Kidney tubule cell (primary cell): ENCODE measurements around the gene NDUFV1.
A peak's percentile ranks its signal among the peaks of the same experiment; 100 is the strongest.
"Not testable (repeated sequence)": the region's sequence is repeated elsewhere in the genome, so short reads cannot be mapped to it uniquely, and the experiment has no call there.

Experiments used
- DNase-seq: peaks from one replicate; pipeline ENCODE4 v3.0.0-alpha.2; 2018; ENCODE audit warnings: low spot score

NDUFV1 gene

DNA sequence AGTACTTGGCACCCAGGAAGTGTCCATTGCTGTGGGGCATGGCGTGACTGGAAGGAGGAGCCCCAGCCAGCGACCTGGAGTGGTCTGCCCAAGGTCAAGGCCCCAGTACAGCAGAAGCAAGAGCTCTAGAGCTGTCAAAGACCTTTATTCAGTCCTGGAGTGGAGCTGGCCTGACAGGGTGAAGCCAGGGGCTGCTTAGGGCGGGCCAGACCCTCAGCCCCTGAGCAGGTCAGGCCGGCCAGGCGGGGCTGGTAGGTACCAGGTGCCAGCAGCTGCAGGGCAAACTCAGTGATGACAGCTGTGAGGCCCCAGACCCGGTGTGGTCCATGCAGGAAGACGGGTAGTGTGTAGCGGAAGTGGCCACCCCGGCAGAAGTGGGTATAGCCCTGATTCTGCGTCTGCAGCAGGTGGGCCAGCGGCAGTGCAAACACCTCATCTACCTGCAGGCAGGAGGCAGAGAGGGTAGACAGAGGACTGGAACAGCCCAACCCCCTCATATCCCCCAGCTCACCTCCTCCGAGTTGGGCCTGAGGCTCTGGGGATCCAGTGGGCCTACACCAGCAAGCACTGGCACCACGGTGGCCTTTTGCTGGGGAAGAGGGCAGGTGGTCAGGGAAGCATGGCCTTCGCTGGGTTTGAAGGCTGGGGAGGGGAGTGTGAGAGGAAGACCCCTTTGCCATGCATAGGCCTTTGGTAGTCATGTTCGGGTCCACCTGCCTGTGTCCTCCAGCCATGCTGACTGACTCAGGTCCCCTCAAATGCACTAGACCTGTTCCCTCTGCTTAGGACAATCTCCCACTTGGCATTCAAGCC is 21.3 kb downstream of the NDUFV1 start:
- no peak for DNase-seq

DNA sequence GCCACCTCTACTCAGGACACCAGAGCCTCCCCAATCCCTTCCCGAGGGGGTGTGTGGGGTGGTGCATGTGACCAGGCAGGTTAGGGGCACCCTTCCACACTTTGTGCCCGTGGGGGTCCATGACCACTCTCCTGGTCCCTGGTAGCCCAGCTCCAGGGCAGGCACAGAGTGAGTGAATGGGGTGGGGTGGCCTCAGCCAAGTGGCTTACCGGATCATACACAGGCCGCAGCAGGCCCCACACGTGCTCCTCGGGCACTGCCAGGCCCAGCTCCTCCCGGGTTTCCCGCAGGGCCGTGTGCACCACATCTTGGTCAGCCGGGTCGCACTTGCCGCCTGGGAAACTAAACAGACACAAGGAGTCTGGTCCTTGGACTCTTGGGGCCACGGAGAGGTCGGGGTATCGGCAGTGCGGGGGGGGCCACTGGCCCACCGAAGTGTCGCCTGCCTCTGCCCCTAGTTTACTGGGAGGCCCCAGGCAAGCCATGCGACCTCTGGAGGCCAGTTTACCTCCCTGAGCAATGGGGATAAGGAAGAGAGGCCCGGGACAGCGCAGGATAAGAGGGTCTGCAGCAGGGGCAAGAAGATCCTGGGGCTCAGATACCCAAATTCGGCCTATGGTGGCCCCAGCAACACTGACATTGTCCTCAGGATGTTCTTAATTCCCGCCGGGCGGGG is 22.1 kb downstream of the NDUFV1 start:
- DNase-seq = no peak

DNA sequence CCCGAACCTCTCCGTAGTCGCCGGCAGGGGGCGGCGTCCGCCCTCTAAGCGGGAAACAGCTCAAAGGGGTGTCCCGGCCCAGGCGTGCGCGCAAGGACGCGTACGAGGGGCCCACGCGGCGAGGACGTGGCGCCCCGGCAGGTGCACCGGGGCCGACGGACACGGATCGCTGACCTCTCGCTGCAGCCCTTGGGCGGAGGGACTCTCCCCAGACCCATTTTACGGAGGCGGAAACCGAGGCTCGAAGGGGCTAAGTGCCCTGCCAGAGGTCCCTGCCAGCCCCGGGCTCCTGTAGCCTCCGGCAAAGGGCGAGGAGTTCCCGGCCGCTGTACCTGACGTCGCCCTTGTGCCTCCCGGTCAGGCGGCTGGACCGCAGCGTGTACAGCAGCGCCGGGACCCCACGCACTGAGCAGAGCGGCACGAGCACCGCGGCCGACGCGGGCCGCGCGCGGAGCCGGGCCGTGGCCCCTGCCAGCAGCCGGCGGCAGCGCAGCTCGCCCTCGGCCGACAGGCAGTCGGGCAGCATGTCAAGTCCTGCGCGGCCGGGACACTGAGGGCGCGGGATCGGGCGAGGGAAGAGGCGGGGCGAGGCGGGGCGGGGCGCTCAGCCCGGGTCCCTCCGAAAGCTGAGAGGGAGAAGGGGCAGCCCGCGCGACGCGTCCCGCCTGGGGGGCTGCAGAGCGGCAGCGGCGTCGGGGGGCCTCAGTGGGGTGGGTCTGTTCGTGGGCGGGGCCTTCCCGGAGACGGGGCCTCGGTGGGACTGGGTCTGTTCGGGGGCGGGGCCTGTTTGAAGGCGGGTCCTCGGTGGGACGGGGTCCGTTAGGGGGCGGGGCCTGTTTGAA is 22.9 kb downstream of the NDUFV1 start, which contains the start of gene NUDT8:
Gene NUDT8 (minus strand): TSS at position 552 of the 842 bp plus-strand sequence. CDS start 26 bp downstream, at position 526.
- peak; percentile 86 for DNase-seq

DNA sequence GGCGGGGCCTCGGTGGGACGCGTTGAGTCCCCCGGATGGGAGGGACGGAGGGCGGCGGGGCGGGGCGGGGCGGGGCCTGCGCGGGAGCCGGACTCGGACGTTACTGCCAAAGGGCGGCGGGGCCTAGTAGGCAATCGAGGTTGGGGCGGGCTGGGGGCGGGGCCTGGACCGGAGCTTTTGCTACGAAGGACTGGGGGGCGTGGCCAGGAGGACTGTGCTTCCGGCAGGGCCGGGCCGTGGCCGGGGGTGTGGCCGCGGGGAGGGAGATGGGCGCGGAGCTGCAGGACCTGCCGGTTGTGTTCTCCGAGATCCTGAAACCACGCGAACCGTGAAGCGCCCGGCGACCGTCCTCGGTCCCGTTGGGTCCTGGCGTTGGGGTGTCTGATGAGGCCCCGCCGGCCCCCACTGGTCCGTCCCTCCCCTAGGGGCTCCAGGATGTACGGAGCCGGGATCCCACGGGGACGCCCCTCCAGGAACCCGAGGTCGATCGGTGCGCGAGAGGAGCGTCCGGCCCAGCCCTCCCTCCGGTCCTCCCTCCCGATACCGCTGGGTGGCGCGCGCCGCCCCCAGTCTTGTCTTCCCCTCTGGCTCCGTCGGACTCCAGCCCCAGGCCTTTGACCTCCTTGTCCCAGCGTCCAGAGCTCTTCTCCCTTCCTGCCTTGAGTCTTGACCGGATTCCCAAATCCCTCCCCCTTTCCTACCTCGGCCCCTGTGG is 23.6 kb downstream of the NDUFV1 start:
- peak; percentile 97 for DNase-seq

DNA sequence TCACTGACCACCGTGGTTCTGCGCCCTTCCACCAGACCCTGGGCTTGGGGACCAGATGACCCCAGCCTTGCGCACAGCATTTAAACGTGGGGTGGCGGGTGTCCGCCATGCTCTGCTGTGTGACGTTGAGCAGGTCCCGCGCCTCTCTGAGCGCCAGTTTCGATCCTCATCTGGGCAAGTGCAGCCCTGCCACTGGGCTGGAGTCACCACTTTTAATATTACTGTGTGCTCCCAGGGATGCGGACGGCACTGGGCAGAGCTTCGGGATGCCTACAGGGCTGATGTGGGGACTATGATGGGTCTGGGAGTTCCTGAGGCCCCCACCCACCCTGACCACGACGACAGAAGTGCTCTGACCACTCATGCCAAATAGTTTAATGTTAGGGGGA is 24.2 kb downstream of the NDUFV1 start:
- no peak for DNase-seq

DNA sequence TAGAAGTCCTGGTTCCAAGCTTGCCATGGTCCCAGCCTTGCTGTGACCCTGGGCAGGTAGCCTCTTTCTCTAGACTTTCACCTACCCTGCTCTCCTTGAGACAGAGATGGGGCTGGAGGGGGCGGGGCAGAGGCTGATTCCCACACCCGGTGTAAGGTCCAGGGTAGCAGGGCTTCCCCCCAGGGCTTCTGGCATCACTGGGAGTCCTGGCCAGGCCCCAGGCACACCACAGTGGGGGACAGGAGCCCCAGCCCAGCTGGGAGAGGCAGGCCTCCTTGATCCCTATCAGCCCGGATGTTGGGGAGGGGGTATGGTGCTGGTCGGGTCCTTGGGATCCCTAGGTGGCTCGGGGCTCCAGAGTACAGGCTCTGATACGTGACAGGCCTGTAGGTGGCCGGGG is 24.7 kb downstream of the NDUFV1 start:
- DNase-seq = no peak

DNA sequence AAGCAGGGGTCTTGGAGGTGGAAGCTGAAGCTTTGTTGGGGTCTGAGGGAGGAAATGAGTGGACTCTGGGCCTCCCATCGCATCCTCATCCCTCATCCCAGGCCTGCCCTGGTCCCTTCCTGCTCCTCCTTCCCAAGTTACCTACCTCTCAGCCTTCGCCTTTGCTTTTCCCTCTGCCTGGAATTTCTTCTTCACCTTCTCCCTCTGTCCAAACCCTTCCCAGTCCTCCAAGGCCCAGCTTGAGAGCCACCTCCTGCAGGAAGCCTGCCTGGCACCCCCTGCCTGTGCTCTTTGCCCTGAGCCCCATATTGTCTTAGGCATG is 25.1 kb downstream of the NDUFV1 start:
- no peak for DNase-seq

DNA sequence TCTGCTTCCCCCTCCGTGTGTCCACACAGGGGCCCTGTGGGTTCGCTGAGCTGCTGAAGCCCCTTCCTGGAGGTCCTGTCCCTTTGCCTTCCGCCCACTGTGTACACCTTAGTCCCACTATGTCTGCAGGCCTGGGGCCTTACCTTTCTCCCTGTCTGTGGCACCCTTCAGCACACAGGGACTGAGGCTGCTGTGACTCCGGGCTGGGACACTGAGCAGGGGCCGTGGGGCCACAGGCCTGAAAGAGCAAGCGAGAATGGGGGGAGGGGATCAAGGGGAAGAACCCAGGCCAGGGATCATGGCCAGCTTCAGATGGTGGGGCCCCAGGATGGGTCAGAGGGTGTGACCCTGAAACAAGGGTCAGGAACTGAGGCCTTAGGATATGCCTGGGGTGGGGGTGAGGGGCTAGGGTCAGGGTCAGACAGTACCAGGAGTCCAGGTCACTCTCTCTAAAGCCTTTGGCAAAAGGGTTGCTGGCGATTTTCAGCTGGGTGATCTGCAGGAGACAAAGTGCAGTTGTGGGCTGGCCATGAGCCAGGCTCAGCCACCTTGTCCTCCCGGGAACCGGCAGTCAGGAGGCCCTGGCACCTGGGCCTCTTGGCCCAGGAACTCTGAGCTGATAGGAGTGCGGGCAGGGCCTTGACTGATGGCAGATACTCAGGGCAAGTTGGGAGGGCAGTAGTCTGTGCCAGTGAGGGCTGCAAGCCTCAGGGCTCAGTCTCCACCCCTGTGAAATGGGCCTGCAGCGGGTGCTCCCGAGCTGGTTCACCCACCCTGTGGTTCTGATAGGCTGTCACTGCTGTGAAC is 25.6 kb downstream of the NDUFV1 start:
- no peak for DNase-seq

DNA sequence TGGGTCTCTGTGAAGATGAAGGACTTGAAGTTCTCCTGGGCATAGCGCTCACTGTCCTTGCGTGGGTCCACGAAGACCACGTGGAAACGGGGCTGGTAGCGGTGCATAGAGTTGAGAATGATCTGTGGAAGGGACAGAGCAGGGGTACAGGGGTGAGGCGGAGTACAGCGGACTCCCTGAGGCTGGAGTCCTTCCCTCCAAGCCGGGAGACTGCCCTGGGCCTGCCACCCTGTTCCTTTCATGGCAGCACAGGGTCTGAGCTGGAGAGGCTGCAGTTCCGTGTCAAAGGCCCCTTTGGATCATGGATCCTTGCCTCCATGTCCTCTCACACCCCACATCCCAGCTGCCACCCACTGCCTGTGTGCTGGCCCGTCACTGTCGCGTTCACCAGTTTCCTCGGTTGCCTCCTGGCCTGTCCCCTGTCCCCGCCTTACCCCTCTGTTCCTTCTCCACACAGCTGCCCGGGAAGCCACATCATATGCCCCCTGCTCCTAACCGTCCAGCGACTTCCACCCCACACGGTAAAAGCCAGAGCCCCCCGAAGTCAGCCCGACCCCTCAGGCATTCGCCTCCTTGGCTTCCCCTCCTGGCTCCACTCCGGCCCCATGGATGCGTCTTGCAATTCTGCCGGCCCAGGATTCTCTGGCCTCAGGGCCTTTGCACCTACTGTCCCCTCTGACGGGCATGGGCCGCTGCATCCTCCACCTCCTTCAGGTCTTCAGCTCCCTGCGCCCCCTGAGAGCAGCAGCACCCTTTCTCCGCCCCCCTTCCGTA is 26.4 kb downstream of the NDUFV1 start:
- no peak for DNase-seq

DNA sequence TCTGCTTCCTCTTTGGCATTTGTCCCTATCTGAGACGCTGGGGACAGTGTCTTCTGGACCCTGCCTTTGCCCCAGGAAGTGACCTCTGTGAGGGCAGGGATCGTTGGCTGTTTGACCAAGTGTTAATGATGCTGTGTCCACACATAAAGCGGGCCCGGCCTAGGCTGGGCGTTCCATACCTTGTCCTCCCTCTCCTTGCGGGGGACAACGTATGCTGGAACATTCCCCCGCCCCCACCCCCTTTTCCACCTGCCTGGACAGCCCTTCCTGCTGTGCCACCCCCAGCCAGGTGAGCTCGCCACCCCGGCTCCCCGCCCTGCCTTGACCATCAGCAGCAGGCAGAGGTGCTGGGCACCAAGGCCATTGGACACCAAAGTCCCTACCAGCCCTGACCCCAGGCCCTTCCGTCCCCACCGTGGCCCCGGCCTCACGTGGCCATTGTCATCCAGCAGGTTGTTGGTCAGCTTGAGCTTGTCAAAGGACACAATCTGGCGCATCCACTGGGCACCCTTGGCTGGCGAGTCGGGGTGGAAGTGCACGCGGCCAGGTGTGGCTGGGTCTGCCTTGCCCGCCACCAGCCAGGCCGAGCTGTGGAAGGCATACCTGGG is 27.1 kb downstream of the NDUFV1 start:
- no peak for DNase-seq

DNA sequence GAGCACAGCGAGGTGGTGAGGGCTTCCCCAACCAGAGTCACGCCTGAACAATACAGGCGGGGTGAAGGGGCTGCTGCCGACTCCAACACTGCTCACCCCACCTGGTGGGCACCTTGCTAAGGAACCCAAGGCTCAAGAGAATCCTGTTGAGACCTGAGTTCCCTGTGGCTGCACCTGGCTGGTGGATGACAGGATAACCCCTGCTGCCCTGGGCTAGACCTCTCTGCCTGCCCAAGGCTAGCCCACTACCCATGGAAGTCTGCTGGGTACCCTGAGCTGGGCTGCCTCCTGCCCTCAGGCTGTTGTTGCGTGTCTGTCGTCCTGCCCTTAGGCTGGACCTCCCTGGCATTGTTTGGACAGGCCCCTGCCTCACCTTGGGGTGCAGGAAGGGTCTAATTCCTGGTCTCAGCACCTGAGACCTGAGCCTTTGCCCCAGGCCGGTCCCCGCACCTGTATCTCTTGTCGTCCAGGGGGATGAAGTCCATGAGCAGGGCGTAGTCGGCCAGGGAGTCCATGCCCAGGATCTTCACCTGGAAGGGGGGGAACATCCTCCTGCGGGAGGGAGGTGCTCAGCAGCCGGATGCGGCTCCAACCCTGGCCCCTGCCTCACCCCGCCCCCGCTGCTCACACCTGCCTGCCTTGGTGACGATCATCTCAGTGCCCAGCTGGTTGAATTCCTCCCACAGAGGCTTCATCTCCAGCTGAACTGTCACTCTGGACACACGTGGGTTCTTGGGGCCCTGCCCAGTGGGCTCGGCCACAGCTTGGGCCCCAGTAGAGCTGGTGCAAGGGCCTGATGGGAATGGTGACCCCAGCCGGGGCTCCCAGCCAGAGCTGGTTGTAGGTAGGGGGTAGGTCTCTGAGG is 27.9 kb downstream of the NDUFV1 start:
- DNase-seq = no peak

DNA sequence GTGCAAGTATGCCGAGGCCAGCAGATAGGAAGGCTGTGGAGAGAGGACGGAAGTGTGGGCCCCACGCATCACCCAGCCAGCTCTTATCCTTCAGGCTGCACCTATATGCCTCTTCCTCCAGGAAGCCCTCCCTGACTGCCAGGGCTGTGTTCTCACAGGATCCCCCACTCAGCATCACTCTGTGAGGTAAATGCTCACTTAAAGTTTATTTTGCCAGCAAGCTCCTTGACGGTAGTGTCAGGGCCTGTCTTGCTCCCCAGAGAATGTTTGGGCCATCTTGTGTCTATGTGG is 28.4 kb downstream of the NDUFV1 start:
- DNase-seq = no peak

DNA sequence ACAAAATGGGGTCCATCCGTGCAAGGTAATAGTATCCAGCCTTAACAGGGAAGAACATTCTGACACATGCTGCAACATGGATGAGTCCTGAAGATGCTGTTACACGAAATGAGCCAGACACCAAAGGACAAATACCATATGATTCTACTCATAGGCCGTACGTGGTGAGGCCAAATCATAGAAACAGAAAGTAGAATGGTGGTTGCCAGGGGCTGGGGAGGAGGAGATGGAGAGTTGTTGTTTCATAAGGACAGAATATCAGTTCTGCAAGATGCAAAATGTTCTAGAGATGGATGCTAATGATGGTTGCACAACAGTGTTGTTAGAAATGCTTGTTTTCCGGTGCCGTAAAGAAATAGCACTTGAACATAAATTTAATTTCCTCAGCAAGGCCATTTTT is 30.2 kb downstream of the NDUFV1 start:
- no peak for DNase-seq

DNA sequence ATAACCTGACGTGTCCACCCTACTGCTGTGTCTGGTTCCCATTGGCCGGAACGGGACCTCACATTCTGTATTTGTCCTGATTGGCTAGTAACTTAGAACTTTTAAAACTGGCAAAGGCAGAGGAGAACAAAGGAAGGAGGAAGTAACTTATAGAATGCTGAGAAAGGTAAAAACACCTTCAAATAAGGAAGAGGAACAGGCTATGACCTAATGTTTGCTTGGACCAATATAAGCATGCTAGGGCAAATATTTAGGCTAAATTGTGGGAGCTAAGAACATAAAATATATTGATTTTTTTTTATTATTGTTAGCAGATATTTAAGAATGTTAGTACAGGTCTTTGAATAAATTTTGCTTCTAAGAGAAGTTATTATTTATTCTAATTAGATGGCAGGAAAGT is 30.7 kb downstream of the NDUFV1 start:
- not testable (repeated sequence) for DNase-seq

DNA sequence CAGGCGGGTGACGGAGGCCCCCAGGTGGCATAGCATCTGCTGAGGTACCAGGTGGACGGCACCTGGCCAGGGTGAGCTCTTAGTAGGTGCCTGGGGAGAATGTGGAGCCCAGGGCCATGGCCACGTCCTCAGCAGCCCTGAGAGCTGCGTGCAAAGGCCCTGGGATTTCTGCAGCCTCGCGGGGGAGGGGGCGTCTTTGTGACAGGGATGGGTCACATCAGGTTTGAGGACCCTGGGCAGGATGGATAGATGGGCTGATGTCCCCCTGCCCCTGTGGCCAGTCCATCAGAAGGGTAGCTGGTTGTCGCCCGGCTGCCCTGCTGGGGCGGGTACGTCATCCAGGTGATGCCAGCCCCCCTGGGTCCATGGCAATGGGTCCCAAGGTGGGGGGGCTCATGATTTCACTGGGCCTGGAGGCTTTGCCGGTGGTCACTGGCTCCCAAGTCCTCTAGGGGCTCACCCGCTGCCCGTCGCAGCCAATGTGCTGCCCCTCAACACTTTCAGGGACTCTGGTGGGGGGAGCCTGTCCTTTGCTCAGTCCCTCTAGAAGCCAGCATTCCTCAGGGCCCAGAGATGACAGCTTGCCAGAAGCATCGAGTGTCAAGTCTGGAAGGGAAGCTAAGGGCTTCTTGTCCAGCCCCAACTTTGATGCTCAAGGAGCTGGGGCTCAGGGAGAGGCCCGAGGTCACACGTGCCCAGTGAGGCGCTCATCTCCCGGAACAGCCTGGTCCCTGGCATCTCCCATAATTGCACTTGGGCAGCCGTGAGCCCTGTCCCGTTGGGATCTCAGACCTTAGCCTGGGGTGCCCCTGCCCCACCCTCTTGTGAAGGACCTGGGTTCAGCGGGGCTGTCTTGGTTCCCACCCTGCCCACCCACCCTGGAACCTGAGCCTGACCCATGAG is 32.0 kb downstream of the NDUFV1 start:
- no peak for DNase-seq

DNA sequence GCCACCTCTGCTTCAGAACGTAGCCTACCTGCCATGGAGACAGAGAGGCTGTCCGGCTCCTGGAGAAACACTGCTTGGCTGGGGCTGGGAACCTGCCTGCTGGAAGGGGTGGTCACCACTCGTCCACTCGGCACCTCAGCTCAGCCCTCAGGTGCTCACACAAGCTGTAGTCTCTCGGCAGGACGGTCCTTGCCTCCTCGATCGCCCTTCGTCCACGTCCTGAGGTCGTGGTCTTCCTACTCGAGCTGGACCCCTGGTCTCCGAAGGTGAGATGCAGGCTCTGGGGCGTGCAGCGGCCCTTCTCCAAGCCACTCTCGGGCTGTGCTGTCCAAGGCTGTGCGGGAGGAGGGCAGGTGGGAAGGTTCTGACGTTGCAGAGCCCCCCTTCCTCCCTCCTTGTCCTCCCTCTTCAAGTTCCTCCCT is 32.7 kb downstream of the NDUFV1 start, which contains the start of gene TBX10:
Gene TBX10 (minus strand): TSS at position 326 of the 422 bp plus-strand sequence. CDS start 291 bp downstream, at position 35.
- DNase-seq = no peak

DNA sequence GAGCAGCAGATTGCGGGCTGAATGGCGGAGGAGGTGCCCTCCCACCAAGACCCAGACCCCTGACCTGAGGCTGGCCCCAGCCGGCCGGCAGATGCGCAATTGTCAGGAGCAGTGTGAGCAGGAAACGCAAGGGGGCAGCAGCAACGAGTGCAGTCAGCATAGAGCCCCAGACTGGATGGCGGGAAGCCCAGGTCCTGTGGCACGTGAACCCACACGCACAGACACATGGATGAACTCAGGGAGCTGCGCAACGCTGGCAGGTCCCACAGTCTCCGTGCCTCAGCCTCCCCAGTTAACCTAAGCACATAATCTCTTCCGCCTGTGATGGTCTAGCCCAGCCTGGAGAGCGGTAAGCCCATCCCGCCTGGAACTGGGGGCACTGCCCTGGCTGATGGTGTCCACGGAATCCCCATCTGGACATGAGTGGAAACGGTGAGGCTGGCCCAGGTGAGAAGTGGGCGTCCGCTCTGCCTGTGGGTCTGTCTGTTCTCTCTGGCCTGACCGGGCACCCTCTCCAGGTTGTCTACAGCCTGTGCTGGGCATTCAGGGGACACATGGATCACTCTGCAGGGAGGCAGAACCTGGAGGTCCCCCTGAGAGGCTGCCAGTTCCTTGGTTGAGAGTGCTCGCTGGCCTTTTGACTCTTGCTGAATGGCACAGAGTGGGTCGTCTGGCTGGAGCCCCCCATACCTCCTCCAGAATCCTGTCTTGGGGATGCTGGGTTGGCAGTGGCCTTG is 33.5 kb downstream of the NDUFV1 start:
- DNase-seq = peak; percentile 52
